IMR-90 (cell line): ENCODE measurements around the gene CAT. TPM values are rescaled to one million over a fixed set of nuclear protein-coding genes. Genes with fewer than 3 reads are reported as not detected.

Source experiments
- ATAC-seq: fragments of 200-7000 bp; cut with Tn5 transposase; 2 replicates; pipeline ENCODE4 v1.9.1; 2020; ENCODE audit warnings: low read depth, mild to moderate bottlenecking, moderate library complexity
- BruUV-seq: library from RNA; stranded (reverse); fragments of 400-500 nt; replicated peaks from 2 replicates; lab custom pipeline; 2021; lab: Mats Ljungman, UMichigan
- CTCF ChIA-PET: fragments of 300-600 bp; formaldehyde crosslinking; extraction: SDS; loops from one replicate; lab custom pipeline; 2021; ENCODE audit warnings: antibody characterized with exemption; lab: Yijun Ruan, JAX
- POLR2A ChIA-PET: fragments of 300-600 bp; sonication (Branson Sonifier 250); formaldehyde crosslinking; loops from one replicate; lab custom pipeline; 2022; ENCODE audit warnings: antibody characterized with exemption; ENCODE audit not compliant: unreplicated experiment; lab: Charles Lee
- DNase-seq: peaks from one replicate; pipeline ENCODE4 v3.0.0; 2013
- H2AFZ ChIP-seq: replicated peaks from 2 replicates; pipeline ENCODE3; 2013; ENCODE audit warnings: low read length, mild to moderate bottlenecking; ENCODE audit not compliant: poor library complexity
- H2AK5ac ChIP-seq: 2 replicates; pipeline ENCODE4 v1.6.1; 2013; ENCODE audit warnings: low read depth, low read length, inconsistent platforms
- H2AK9ac ChIP-seq: replicated peaks from 2 replicates; pipeline ENCODE3; 2013; ENCODE audit warnings: mild to moderate bottlenecking, low read depth, low read length, moderate library complexity; ENCODE audit not compliant: poor library complexity
- H2BK120ac ChIP-seq: 2 replicates; pipeline ENCODE4 v1.6.1; 2013; ENCODE audit warnings: low read depth, low read length, inconsistent platforms
- H2BK15ac ChIP-seq: 3 replicates; pipeline ENCODE4 v1.6.1; 2013; ENCODE audit warnings: low read depth, low read length, inconsistent platforms
- H2BK20ac ChIP-seq: 2 replicates; pipeline ENCODE4 v1.6.1; 2013; ENCODE audit warnings: low read depth, mild to moderate bottlenecking, inconsistent platforms, low read length, moderate library complexity
- H2BK5ac ChIP-seq: 2 replicates; pipeline ENCODE4 v1.6.1; 2013; ENCODE audit warnings: mild to moderate bottlenecking, low read depth, low read length, inconsistent platforms; ENCODE audit not compliant: poor library complexity, severe bottlenecking
- H3K14ac ChIP-seq: replicated peaks from 2 replicates; pipeline ENCODE4 v1.6.1; 2013; ENCODE audit warnings: low read depth, low read length, inconsistent platforms
- H3K18ac ChIP-seq: 2 replicates; pipeline ENCODE4 v1.6.1; 2013; ENCODE audit warnings: low read depth, low read length, control low read depth
- H3K23ac ChIP-seq: 2 replicates; pipeline ENCODE4 v1.6.1; 2013; ENCODE audit warnings: low read depth, low read length, inconsistent platforms
- H3K27ac ChIP-seq: 2 replicates; pipeline ENCODE4 v1.5.1; 2013; ENCODE audit warnings: mild to moderate bottlenecking, control low read depth, low read length; ENCODE audit not compliant: insufficient read depth
- H3K27me3 ChIP-seq: 2 replicates; pipeline ENCODE4 v1.6.1; 2013; ENCODE audit warnings: low read length; ENCODE audit not compliant: control insufficient read depth, insufficient read depth
- H3K36me3 ChIP-seq: 2 replicates; pipeline ENCODE4 v1.6.1; 2013; ENCODE audit warnings: low read length, mixed read lengths; ENCODE audit not compliant: control insufficient read depth, insufficient read depth
- H3K4ac ChIP-seq: 2 replicates; pipeline ENCODE4 v1.6.1; 2013; ENCODE audit warnings: low read depth, low read length, inconsistent platforms
- H3K4me1 ChIP-seq: 2 replicates; pipeline ENCODE4 v1.6.1; 2013; ENCODE audit warnings: low read length, mixed read lengths; ENCODE audit not compliant: control insufficient read depth, insufficient read depth
- H3K4me2 ChIP-seq: 2 replicates; pipeline ENCODE4 v1.6.1; 2013; ENCODE audit warnings: low read depth, mild to moderate bottlenecking, control low read depth, low read length, moderate library complexity
- H3K4me3 ChIP-seq: 2 replicates; pipeline ENCODE4 v1.5.1; 2013; ENCODE audit warnings: low read depth, mild to moderate bottlenecking, control low read depth, low read length, moderate library complexity; ENCODE audit not compliant: insufficient read depth
- H3K56ac ChIP-seq: 2 replicates; pipeline ENCODE4 v1.6.1; 2013; ENCODE audit warnings: low read length, inconsistent platforms; ENCODE audit not compliant: insufficient read depth; ENCODE audit errors: extremely low read depth
- H3K79me1 ChIP-seq, 2 experiments: 2 replicates each; pipeline ENCODE4 v1.6.1; 2013; ENCODE audit warnings: low read length in 2 of 2, inconsistent platforms in 1 of 2, low read depth in 1 of 2
- H3K9ac ChIP-seq: 2 replicates; pipeline ENCODE4 v1.6.1; 2013; ENCODE audit warnings: low read depth, low read length, control low read depth
- H3K9me1 ChIP-seq: 2 replicates; pipeline ENCODE4 v1.6.1; 2013; ENCODE audit warnings: low read length, inconsistent platforms; ENCODE audit not compliant: insufficient read depth
- H3K9me3 ChIP-seq: 2 replicates; pipeline ENCODE4 v1.6.1; 2013; ENCODE audit warnings: low read length; ENCODE audit not compliant: control insufficient read depth, insufficient read depth
- H4K20me1 ChIP-seq: 2 replicates; pipeline ENCODE4 v1.6.1; 2013; ENCODE audit warnings: low read length, inconsistent platforms; ENCODE audit not compliant: insufficient read depth
- H4K5ac ChIP-seq: 2 replicates; pipeline ENCODE4 v1.6.1; 2013; ENCODE audit warnings: mild to moderate bottlenecking, low read depth, low read length, control low read depth
- H4K8ac ChIP-seq, 2 experiments: 2 replicates each; pipeline ENCODE4 v1.6.1; 2013; ENCODE audit warnings: low read depth in 2 of 2, low read length in 2 of 2, control low read depth in 1 of 2, inconsistent platforms in 1 of 2
- H4K91ac ChIP-seq: 2 replicates; pipeline ENCODE4 v1.6.1; 2013; ENCODE audit warnings: low read depth, low read length, inconsistent platforms; ENCODE audit not compliant: insufficient read depth
- CEBPB ChIP-seq: IDR thresholded peaks from 2 replicates; pipeline ENCODE4 v1.6.1; 2012; ENCODE audit warnings: low read depth, low read length, improper control_type of control experiment
- CHD1 ChIP-seq: IDR thresholded peaks from 2 replicates; pipeline ENCODE4 v1.6.1; 2012; ENCODE audit warnings: low read depth, low read length, improper control_type of control experiment
- FOS ChIP-seq: fragments of 150-350 bp; IDR thresholded peaks from 2 replicates; pipeline ENCODE4 v1.6.1; 2016; ENCODE audit warnings: low read depth, low read length
- MAFK ChIP-seq: IDR thresholded peaks from 2 replicates; pipeline ENCODE4 v1.6.1; 2012; ENCODE audit warnings: low read depth, low read length, improper control_type of control experiment
- MAZ ChIP-seq: IDR thresholded peaks from 2 replicates; pipeline ENCODE4 v1.6.1; 2012; ENCODE audit warnings: low read depth, mild to moderate bottlenecking, low read length, improper control_type of control experiment, moderate library complexity, borderline replicate concordance
- MXI1 ChIP-seq: IDR thresholded peaks from 2 replicates; pipeline ENCODE4 v1.6.1; 2012; ENCODE audit warnings: low read depth, mild to moderate bottlenecking, low read length, moderate library complexity, borderline replicate concordance
- NFE2L2 ChIP-seq: fragments of 150-350 bp; IDR thresholded peaks from 2 replicates; pipeline ENCODE4 v1.6.1; 2016; ENCODE audit warnings: low read depth, mild to moderate bottlenecking, low read length
- RAD21 ChIP-seq: IDR thresholded peaks from 2 replicates; pipeline ENCODE4 v1.6.1; 2012; ENCODE audit warnings: low read length, improper control_type of control experiment
- RCOR1 ChIP-seq: IDR thresholded peaks from 2 replicates; pipeline ENCODE4 v1.6.1; 2012; ENCODE audit warnings: mild to moderate bottlenecking, low read length, improper control_type of control experiment; ENCODE audit not compliant: insufficient replicate concordance
- RFX5 ChIP-seq: IDR thresholded peaks from 2 replicates; pipeline ENCODE4 v1.8.0; 2012; ENCODE audit warnings: low read depth, mild to moderate bottlenecking, low read length, moderate library complexity
- WGBS, 2 experiments: methylation state at CpG; one replicate each; pipeline versions ENCODE4 v1.1.5 to v1.1.7; 2013; ENCODE audit warnings: missing lambda C conversion rate in 2 of 2; ENCODE audit not compliant: insufficient read length in 1 of 2; ENCODE audit errors: extremely low coverage in 2 of 2; 5-methylcytosine and 5-hydroxymethylcytosine counted together
- dilution Hi-C: fragments of 300-500 bp; cut with HindIII; formaldehyde crosslinking; loops from one replicate; pipeline ENCODE4 v1.14.3; 2018; ENCODE audit warnings: low sequenced_read_pairs; ENCODE audit not compliant: unreplicated experiment
- in situ Hi-C: fragments of 300-500 bp; cut with MboI; formaldehyde crosslinking; loops from 3 replicates; pipeline ENCODE4 v1.14.3; 2019; ENCODE audit warnings: low sequenced_read_pairs, inconsistent platforms, mixed read lengths
- intact Hi-C: fragments of 100-400 bp; cut with micrococcal nuclease; formaldehyde crosslinking; loops from 2 replicates; pipeline ENCODE4 v1.10.0; 2022
- polyA plus RNA-seq, 3 experiments: library from polyadenylated mRNA; depleted of rRNA; stranded (reverse); fragments of >200 nt; gene quantifications; 2 replicates each; pipeline ENCODE4 v1.2.3, GENCODE V29; 2012; ENCODE audit warnings: low replicate concordance in 1 of 3
- total RNA-seq: library from RNA; depleted of rRNA; stranded (reverse); fragments of >200 nt; gene quantifications from 2 replicates; pipeline ENCODE4 v1.2.3, GENCODE V29; 2012
- TF ChIP-seq, protein P1 (sequence below): conservative IDR thresholded peaks from 2 replicates; pipeline ENCODE4 v1.5.1; 2012; ENCODE audit warnings: mild to moderate bottlenecking, low read depth, low read length, improper control_type of control experiment

The CAT gene
- total and polyA plus RNA-seq, 2 of the 4 experiments (the other 2 are of a cell fraction): 52.5 to 80.5 TPM

DNA sequence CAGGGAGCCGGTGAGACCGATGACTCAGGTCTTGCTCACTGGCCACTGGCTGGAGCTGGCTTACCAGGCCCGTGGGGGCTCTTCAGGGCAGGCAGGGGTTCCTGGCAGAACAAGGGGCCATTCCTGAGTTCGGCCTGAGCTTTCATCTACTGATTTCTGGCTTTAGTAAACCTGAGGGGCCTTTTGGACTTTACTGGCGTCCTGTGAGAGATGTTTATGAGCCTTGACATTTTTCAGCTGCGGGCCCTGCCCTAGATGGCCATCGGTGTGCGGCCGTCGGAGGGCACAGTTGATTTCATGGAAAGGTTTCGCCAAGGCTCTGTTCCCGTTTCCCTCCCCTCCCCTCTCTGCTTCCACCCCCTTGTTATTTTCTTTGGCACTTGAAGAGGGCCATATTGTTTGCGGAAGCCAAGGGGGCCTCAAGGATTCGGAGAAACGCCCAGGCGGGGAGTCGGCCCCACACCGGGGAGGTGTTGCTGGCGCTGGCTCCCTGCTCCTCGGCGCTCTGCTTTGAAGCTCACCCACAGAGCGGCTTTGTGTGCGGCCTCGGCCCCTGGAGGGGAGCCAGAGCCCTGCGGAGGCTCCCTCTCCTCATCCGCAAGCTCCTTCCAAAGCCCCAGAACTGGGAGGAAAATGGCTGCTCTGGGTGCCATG, 57.1 kb downstream of the CAT start:
- no TSS peak for BruUV-seq
- H3K4me2 ChIP-seq: no peak overlapping the region

More for the DNA sequence above, 57.1 kb downstream of the CAT start:
- H3K23ac ChIP-seq: no peak overlapping the region
- no peak overlapping the region for H3K4ac ChIP-seq
- H2BK15ac ChIP-seq: no peak overlapping the region
- H4K20me1 ChIP-seq: no peaks in the 10 kb centered on the region
- ChIA-PET CTCF (no interaction called here), POLR2A (no interaction called here)
- 28% methylated on average over 3 of the region's 26 CpGs; no CpG with 5 or more reads in 1 of the 2 experiments for WGBS, 2 experiments
- H2BK5ac ChIP-seq: no peak overlapping the region
- H3K14ac ChIP-seq: no peak overlapping the region
- no peak overlapping the region for H3K4me3 ChIP-seq
- no peak overlapping the region for H2AK5ac ChIP-seq
- intact Hi-C loops: loop anchor here (10.0 kb wide), 1 partner anchor 501 kb away; no protein-coding TSS in a partner anchor
- H3K9me1 ChIP-seq: no peaks in the 10 kb centered on the region
- no peak overlapping the region for H3K9ac ChIP-seq
- no peak overlapping the region for H4K91ac ChIP-seq
- H2AFZ ChIP-seq: no peak overlapping the region
- no peak overlapping the region for H2BK20ac ChIP-seq
- H3K79me1 ChIP-seq: no peaks in the 10 kb centered on the region
- no peak overlapping the region for H2AK9ac ChIP-seq
- H3K56ac ChIP-seq: no peak overlapping the region
- H4K5ac ChIP-seq: no peak overlapping the region
- no peak overlapping the region for H3K27ac ChIP-seq
- no peaks in the 10 kb centered on the region for H3K9me3 ChIP-seq
- H3K36me3 ChIP-seq: no peaks in the 10 kb centered on the region
- no peak overlapping the region for H3K18ac ChIP-seq
- H4K8ac ChIP-seq: no peak overlapping the region
- H2BK120ac ChIP-seq: no peak overlapping the region
- ATAC-seq: no peak
- in situ Hi-C loops: loop anchor here (10.0 kb wide), 1 partner anchor 321 kb away; no protein-coding TSS in a partner anchor
- peaks cover under 1% of the 10 kb centered on the region; the same call in 1 of the 2 replicates for H3K4me1 ChIP-seq
- no peak for DNase-seq
- H3K27me3 ChIP-seq: peaks cover 37% of the 10 kb centered on the region
- dilution Hi-C loops: no loop called here
- TF ChIP-seq MAFK (no peak), RAD21 (no peak), RCOR1 (no peak), NFE2L2 (no peak), CHD1 (no peak), CEBPB (no peak), RFX5 (no peak), MXI1 (no peak), MAZ (no peak), FOS (no peak)
- TF ChIP-seq, protein P1, sequence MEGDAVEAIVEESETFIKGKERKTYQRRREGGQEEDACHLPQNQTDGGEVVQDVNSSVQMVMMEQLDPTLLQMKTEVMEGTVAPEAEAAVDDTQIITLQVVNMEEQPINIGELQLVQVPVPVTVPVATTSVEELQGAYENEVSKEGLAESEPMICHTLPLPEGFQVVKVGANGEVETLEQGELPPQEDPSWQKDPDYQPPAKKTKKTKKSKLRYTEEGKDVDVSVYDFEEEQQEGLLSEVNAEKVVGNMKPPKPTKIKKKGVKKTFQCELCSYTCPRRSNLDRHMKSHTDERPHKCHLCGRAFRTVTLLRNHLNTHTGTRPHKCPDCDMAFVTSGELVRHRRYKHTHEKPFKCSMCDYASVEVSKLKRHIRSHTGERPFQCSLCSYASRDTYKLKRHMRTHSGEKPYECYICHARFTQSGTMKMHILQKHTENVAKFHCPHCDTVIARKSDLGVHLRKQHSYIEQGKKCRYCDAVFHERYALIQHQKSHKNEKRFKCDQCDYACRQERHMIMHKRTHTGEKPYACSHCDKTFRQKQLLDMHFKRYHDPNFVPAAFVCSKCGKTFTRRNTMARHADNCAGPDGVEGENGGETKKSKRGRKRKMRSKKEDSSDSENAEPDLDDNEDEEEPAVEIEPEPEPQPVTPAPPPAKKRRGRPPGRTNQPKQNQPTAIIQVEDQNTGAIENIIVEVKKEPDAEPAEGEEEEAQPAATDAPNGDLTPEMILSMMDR: no peak
